Measurements from ENCODE around the gene TGFBR2. TPM values are rescaled to one million over a fixed set of nuclear protein-coding genes. Genes with fewer than 3 reads are reported as not detected.
"Not testable (repeated sequence)": the region's sequence is repeated elsewhere in the genome, so short reads cannot be mapped to it uniquely, and the experiment has no call there.

TGFBR2 gene
- total RNA-seq, 2 donors from 2014 or later, result 6.0 to 9.6 TPM

GRCh38 chr3:30622047-30622545 is 15.7 kb downstream of the TGFBR2 start:
- no peak overlapping the region for H3K27ac Mint-ChIP-seq
- H3K4me1 Mint-ChIP-seq, result peaks cover 35% of the 10 kb centered on the region
- H3K4me3 Mint-ChIP-seq, result no peak overlapping the region
- no peaks in the 10 kb centered on the region for H3K9me3 Mint-ChIP-seq
- H3K27me3 Mint-ChIP-seq (ENCODE audit: insufficient read depth), result no peaks in the 10 kb centered on the region
- H3K27me3 ChIP-seq (ENCODE audit: control insufficient read depth, insufficient read depth, low read length, poor library complexity, severe bottlenecking), result no peaks in the 10 kb centered on the region
- peaks cover 11% of the 10 kb centered on the region for H3K4me1 ChIP-seq (ENCODE audit: control insufficient read depth, insufficient read depth, low read length)
- no peak for DNase-seq
- no peak for TF ChIP-seq CTCF (conservative IDR thresholded peaks at IDR 0.05)
- H3K36me3 Mint-ChIP-seq (ENCODE audit: low read depth), result peaks cover 29% of the 10 kb centered on the region
- no peak overlapping the region for H3K4me3 ChIP-seq (ENCODE audit: low read length)
- H3K36me3 ChIP-seq (ENCODE audit: control insufficient read depth, insufficient read depth, low read length), result peaks cover 21% of the 10 kb centered on the region
- no peak overlapping the region for H3K9ac ChIP-seq (ENCODE audit: extremely low read depth, low read length, poor library complexity, severe bottlenecking)
- no peaks in the 10 kb centered on the region for H3K9me3 ChIP-seq (ENCODE audit: control insufficient read depth, low read length)
- H3K27ac ChIP-seq (ENCODE audit: low read depth, low read length), result no peak overlapping the region

- Mint-ChIP-seq H3K9me3 (no peaks in the 10 kb centered on the region), H3K4me1 (peaks cover 35% of the 10 kb centered on the region), H3K27me3 (ENCODE audit: insufficient read depth) (no peaks in the 10 kb centered on the region), H3K36me3 (ENCODE audit: low read depth) (peaks cover 26% of the 10 kb centered on the region), H3K4me3 (no peak overlapping the region), H3K27ac (no peak overlapping the region)
- H3K9ac ChIP-seq (ENCODE audit: extremely low read depth, low read length, poor library complexity, severe bottlenecking), result no peak overlapping the region
- no peak for TF ChIP-seq CTCF (conservative IDR thresholded peaks at IDR 0.05)
- no peaks in the 10 kb centered on the region for H3K27me3 ChIP-seq (ENCODE audit: control insufficient read depth, insufficient read depth, low read length, poor library complexity, severe bottlenecking)
- H3K4me3 ChIP-seq (ENCODE audit: low read length), result no peak overlapping the region
- no peaks in the 10 kb centered on the region for H3K9me3 ChIP-seq (ENCODE audit: control insufficient read depth, low read length)
- H3K36me3 ChIP-seq (ENCODE audit: control insufficient read depth, insufficient read depth, low read length), result peaks cover 21% of the 10 kb centered on the region
- 60 to 80% methylated on average over 1 to 3 of the region's 3 CpGs for WGBS, 2 experiments (ENCODE audit: insufficient coverage in 1 of 2, insufficient read length in 1 of 2)
- H3K4me1 ChIP-seq (ENCODE audit: control insufficient read depth, insufficient read depth, low read length), result peaks cover 12% of the 10 kb centered on the region
- no peak overlapping the region for H3K27ac ChIP-seq (ENCODE audit: low read depth, low read length)
- no peak for DNase-seq
Observed at GRCh38 chr3:30622790-30623189, 16.4 kb downstream of the TGFBR2 start.

GRCh38 chr3:30623351-30623750 is 16.9 kb downstream of the TGFBR2 start:
- Histone ChIP-seq H3K4me3 (ENCODE audit: low read length) (no peak overlapping the region), H3K27me3 (ENCODE audit: control insufficient read depth, insufficient read depth, low read length, poor library complexity, severe bottlenecking) (no peaks in the 10 kb centered on the region), H3K4me1 (ENCODE audit: control insufficient read depth, insufficient read depth, low read length) (peaks cover 13% of the 10 kb centered on the region), H3K9me3 (ENCODE audit: control insufficient read depth, low read length) (no peaks in the 10 kb centered on the region), H3K27ac (ENCODE audit: low read depth, low read length) (no peak overlapping the region), H3K36me3 (ENCODE audit: control insufficient read depth, insufficient read depth, low read length) (peaks cover 21% of the 10 kb centered on the region), H3K9ac (ENCODE audit: extremely low read depth, low read length, poor library complexity, severe bottlenecking) (no peak overlapping the region)
- no peak for DNase-seq
- no peak for TF ChIP-seq CTCF (conservative IDR thresholded peaks at IDR 0.05)
- H3K9me3 Mint-ChIP-seq, result no peaks in the 10 kb centered on the region
- no peaks in the 10 kb centered on the region for H3K27me3 Mint-ChIP-seq (ENCODE audit: insufficient read depth)
- no peak overlapping the region for H3K4me3 Mint-ChIP-seq
- H3K36me3 Mint-ChIP-seq (ENCODE audit: low read depth), result peaks cover 25% of the 10 kb centered on the region
- no peak overlapping the region for H3K27ac Mint-ChIP-seq
- WGBS, 2 experiments (ENCODE audit: insufficient coverage in 1 of 2, insufficient read length in 1 of 2), result 78 to 84% methylated on average over 4 to 5 of the region's 5 CpGs
- peaks cover 39% of the 10 kb centered on the region for H3K4me1 Mint-ChIP-seq

- not testable (repeated sequence) for H3K9me3 ChIP-seq (ENCODE audit: control insufficient read depth, low read length); H3K27ac ChIP-seq (ENCODE audit: low read depth, low read length); H3K4me3 ChIP-seq (ENCODE audit: low read length); DNase-seq; H3K4me3 Mint-ChIP-seq; H3K27me3 Mint-ChIP-seq (ENCODE audit: insufficient read depth); H3K9ac ChIP-seq (ENCODE audit: extremely low read depth, low read length, poor library complexity, severe bottlenecking); H3K27me3 ChIP-seq (ENCODE audit: control insufficient read depth, insufficient read depth, low read length, poor library complexity, severe bottlenecking); H3K27ac Mint-ChIP-seq; H3K9me3 Mint-ChIP-seq
- peaks cover 17% of the 10 kb centered on the region for H3K36me3 ChIP-seq (ENCODE audit: control insufficient read depth, insufficient read depth, low read length)
- WGBS, 2 experiments (ENCODE audit: insufficient coverage in 1 of 2, insufficient read length in 1 of 2), result 86 to 100% methylated on average over 4 to 6 of the region's 6 CpGs
- H3K4me1 ChIP-seq (ENCODE audit: control insufficient read depth, insufficient read depth, low read length), result peaks cover 18% of the 10 kb centered on the region
- Mint-ChIP-seq H3K4me1 (peaks cover 50% of the 10 kb centered on the region), H3K36me3 (ENCODE audit: low read depth) (peaks cover 20% of the 10 kb centered on the region)
Observed at GRCh38 chr3:30624480-30624879, 18.1 kb downstream of the TGFBR2 start.

Data from endodermal cell (in vitro differentiated cells).